Measurements from ENCODE around the gene ASPG. TPM values are rescaled to one million over a fixed set of nuclear protein-coding genes. Genes with fewer than 3 reads are reported as not detected.

ASPG gene
- total RNA-seq, 1 experiment from 2014 or later: not detected

- TF ChIP-seq CTCF (conservative IDR thresholded peaks at IDR 0.05) (peak; percentile 31; the same call in 1 of the 2 replicates), EZH2 (IDR thresholded peaks at IDR 0.05; ENCODE audit: low read depth) (no peak)
- BruUV-seq (replicated peaks): no TSS peak
- Histone ChIP-seq H3K4me2 (no peak overlapping the region), H3K27me3 (ENCODE audit: insufficient read depth, low read depth) (peaks cover 57% of the 10 kb centered on the region), H3K4me3 (no peak overlapping the region), H3K9me3 (ENCODE audit: insufficient read depth, low read depth) (no peaks in the 10 kb centered on the region), H2AFZ (no peak overlapping the region), H3K27ac (no peak overlapping the region), H3K4me1 (replicated peaks; ENCODE audit: insufficient read depth) (no peaks in the 10 kb centered on the region), H3K79me2 (ENCODE audit: low read depth) (no peaks in the 10 kb centered on the region), H4K20me1 (ENCODE audit: insufficient read depth) (no peaks in the 10 kb centered on the region), H3K9me2 (ENCODE audit: insufficient read depth) (no peaks in the 10 kb centered on the region), H3K36me3 (ENCODE audit: low read depth) (no peaks in the 10 kb centered on the region), H3F3A (ENCODE audit: insufficient read depth, low read depth) (no peaks in the 10 kb centered on the region)
- intact Hi-C loops (cut with micrococcal nuclease; ENCODE audit: unreplicated experiment): no loop called here
- POLR2A ChIA-PET (ENCODE audit: unreplicated experiment): no interaction called here
- CTCF ChIA-PET: interaction anchor here (0.6 kb wide), 1 partner anchor 104 kb away, joined by 3 read pairs; no protein-coding TSS in a partner anchor
- no peak for DNase-seq
Observed at GRCh38 chr14:104150136-104151025, 64.9 kb downstream of the ASPG start.

GRCh38 chr14:104151026-104151381, 65.5 kb downstream of the ASPG start:
- no peak overlapping the region for H2AFZ ChIP-seq
- no peak for DNase-seq
- intact Hi-C loops (cut with micrococcal nuclease; ENCODE audit: unreplicated experiment): no loop called here
- H3K79me2 ChIP-seq (ENCODE audit: low read depth): no peaks in the 10 kb centered on the region
- H4K20me1 ChIP-seq (ENCODE audit: insufficient read depth): no peaks in the 10 kb centered on the region
- H3K4me3 ChIP-seq: no peak overlapping the region
- no peaks in the 10 kb centered on the region for H3K4me1 ChIP-seq (replicated peaks; ENCODE audit: insufficient read depth)
- no peaks in the 10 kb centered on the region for H3K9me3 ChIP-seq (ENCODE audit: insufficient read depth, low read depth)
- H3K36me3 ChIP-seq (ENCODE audit: low read depth): no peaks in the 10 kb centered on the region
- TF ChIP-seq CTCF (conservative IDR thresholded peaks at IDR 0.05) (no peak), EZH2 (IDR thresholded peaks at IDR 0.05; ENCODE audit: low read depth) (no peak)
- ChIA-PET POLR2A (ENCODE audit: unreplicated experiment) (no interaction called here), CTCF (interaction anchor here (0.6 kb wide), 1 partner anchor 104 kb away, joined by 3 read pairs; no protein-coding TSS in a partner anchor)
- H3K4me2 ChIP-seq: no peak overlapping the region
- no peaks in the 10 kb centered on the region for H3K9me2 ChIP-seq (ENCODE audit: insufficient read depth)
- no TSS peak for BruUV-seq (replicated peaks)
- peaks cover 57% of the 10 kb centered on the region for H3K27me3 ChIP-seq (ENCODE audit: insufficient read depth, low read depth)
- no peaks in the 10 kb centered on the region for H3F3A ChIP-seq (ENCODE audit: insufficient read depth, low read depth)
- H3K27ac ChIP-seq: no peak overlapping the region

GRCh38 chr14:104151566-104152245, 66.2 kb downstream of the ASPG start:
- no peak overlapping the region for H3K4me2 ChIP-seq
- no peaks in the 10 kb centered on the region for H3K4me1 ChIP-seq (replicated peaks; ENCODE audit: insufficient read depth)
- POLR2A ChIA-PET (ENCODE audit: unreplicated experiment): no interaction called here
- DNase-seq: no peak
- BruUV-seq (replicated peaks): no TSS peak
- no peak overlapping the region for H2AFZ ChIP-seq
- intact Hi-C loops (cut with micrococcal nuclease; ENCODE audit: unreplicated experiment): no loop called here
- H3K36me3 ChIP-seq (ENCODE audit: low read depth): no peaks in the 10 kb centered on the region
- H3F3A ChIP-seq (ENCODE audit: insufficient read depth, low read depth): no peaks in the 10 kb centered on the region
- CTCF ChIA-PET: no interaction called here
- peaks cover 55% of the 10 kb centered on the region for H3K27me3 ChIP-seq (ENCODE audit: insufficient read depth, low read depth)
- H3K9me3 ChIP-seq (ENCODE audit: insufficient read depth, low read depth): no peaks in the 10 kb centered on the region
- H3K27ac ChIP-seq: no peak overlapping the region
- no peak for TF ChIP-seq EZH2 (IDR thresholded peaks at IDR 0.05; ENCODE audit: low read depth)
- no peak for TF ChIP-seq CTCF (conservative IDR thresholded peaks at IDR 0.05)
- no peaks in the 10 kb centered on the region for H3K79me2 ChIP-seq (ENCODE audit: low read depth)
- no peak overlapping the region for H3K4me3 ChIP-seq
- no peaks in the 10 kb centered on the region for H3K9me2 ChIP-seq (ENCODE audit: insufficient read depth)
- H4K20me1 ChIP-seq (ENCODE audit: insufficient read depth): no peaks in the 10 kb centered on the region

All from PC-9 (cell line).